HepG2 (cell line): ENCODE data around the gene CAPN10. TPM values are rescaled to one million over a fixed set of nuclear protein-coding genes. Genes with fewer than 3 reads are reported as not detected.

Experiments used
- ATRX ChIP-seq: sonication (generic); formaldehyde crosslinking; IDR thresholded peaks from 2 replicates; pipeline ENCODE4 v1.4.0; 2020; ENCODE audit warnings: missing genetic modification reagents, borderline replicate concordance
- CC2D1A ChIP-seq: sonication (generic); formaldehyde crosslinking; IDR thresholded peaks from 2 replicates; pipeline ENCODE4 v1.8.1; 2023; ENCODE audit warnings: mild to moderate bottlenecking, missing genetic modification reagents
- DPF2 ChIP-seq: sonication (generic); formaldehyde crosslinking; IDR thresholded peaks from 2 replicates; pipeline ENCODE4 v1.4.0; 2020; ENCODE audit warnings: mild to moderate bottlenecking, low read depth, missing genetic modification reagents, borderline replicate concordance
- FOXK1 ChIP-seq: sonication (generic); formaldehyde crosslinking; IDR thresholded peaks from 2 replicates; pipeline ENCODE4 v1.4.0; 2020; ENCODE audit warnings: low read depth, missing genetic modification reagents, borderline replicate concordance
- FOXK2 ChIP-seq: fragments of 450-650 bp; IDR thresholded peaks from 2 replicates; pipeline ENCODE4 v1.6.1; 2016
- GABPB1 ChIP-seq: IDR thresholded peaks from 2 replicates; pipeline ENCODE4 v1.6.1; 2016; ENCODE audit warnings: mild to moderate bottlenecking, missing genetic modification reagents, moderate library complexity, missing compliant biosample characterization
- HBP1 ChIP-seq: IDR thresholded peaks from 2 replicates; pipeline ENCODE4 v1.6.1; 2016; ENCODE audit warnings: low read depth, control low read depth
- HINFP ChIP-seq: sonication (generic); formaldehyde crosslinking; IDR thresholded peaks from 2 replicates; pipeline ENCODE4 v1.4.0; 2020; ENCODE audit warnings: low read depth, mild to moderate bottlenecking, missing genetic modification reagents
- HNRNPL ChIP-seq: fragments of 200-400 bp; formaldehyde crosslinking; IDR thresholded peaks from 2 replicates; pipeline ENCODE4 v1.6.1; 2017; ENCODE audit warnings: mild to moderate bottlenecking, low read depth, low read length
- IRF9 ChIP-seq: sonication (generic); formaldehyde crosslinking; IDR thresholded peaks from 2 replicates; pipeline ENCODE4 v1.8.0; 2022; ENCODE audit warnings: missing genetic modification reagents, mild to moderate bottlenecking, borderline replicate concordance
- KLF16 ChIP-seq, 2 experiments: sonication (generic) in 1 of 2; formaldehyde crosslinking in 1 of 2; IDR thresholded peaks; 2 replicates each; pipeline versions ENCODE4 v1.6.1 to v1.8.0; 2016 to 2023; ENCODE audit warnings: missing genetic modification reagents in 2 of 2, missing compliant biosample characterization in 1 of 2
- MTF2 ChIP-seq: sonication (generic); formaldehyde crosslinking; IDR thresholded peaks from 2 replicates; pipeline ENCODE4 v1.5.0; 2020; ENCODE audit warnings: missing genetic modification reagents, borderline replicate concordance
- PITX1 ChIP-seq: sonication (generic); formaldehyde crosslinking; IDR thresholded peaks from 2 replicates; pipeline ENCODE4 v1.5.1; 2020; ENCODE audit warnings: mild to moderate bottlenecking, missing genetic modification reagents
- PRDM4 ChIP-seq: sonication (generic); formaldehyde crosslinking; IDR thresholded peaks from 2 replicates; pipeline ENCODE4 v1.9.0; 2021; ENCODE audit warnings: missing genetic modification reagents, borderline replicate concordance
- PRPF4 ChIP-seq: fragments of 200-400 bp; formaldehyde crosslinking; IDR thresholded peaks from 2 replicates; pipeline ENCODE4 v1.6.1; 2016; ENCODE audit warnings: low read length, low read depth; ENCODE audit not compliant: poor library complexity, severe bottlenecking
- SIX4 ChIP-seq: sonication (generic); formaldehyde crosslinking; IDR thresholded peaks from 2 replicates; pipeline ENCODE4 v1.4.0; 2020; ENCODE audit warnings: missing genetic modification reagents
- TFE3 ChIP-seq: IDR thresholded peaks from 2 replicates; pipeline ENCODE4 v1.6.1; 2016
- ZMAT5 ChIP-seq: sonication (generic); formaldehyde crosslinking; IDR thresholded peaks from 2 replicates; pipeline ENCODE4 v1.5.0; 2020; ENCODE audit warnings: mild to moderate bottlenecking, low read depth, missing genetic modification reagents, borderline replicate concordance
- ZNF34 ChIP-seq: sonication (generic); formaldehyde crosslinking; IDR thresholded peaks from 2 replicates; pipeline ENCODE4 v1.4.0; 2020; ENCODE audit warnings: mild to moderate bottlenecking, missing genetic modification reagents, borderline replicate concordance
- ZNF563 ChIP-seq: sonication (generic); formaldehyde crosslinking; IDR thresholded peaks from 2 replicates; pipeline ENCODE4 v1.8.0; 2022; ENCODE audit warnings: mild to moderate bottlenecking, moderate library complexity, missing genetic modification reagents
- ZSCAN30 ChIP-seq: sonication (generic); formaldehyde crosslinking; IDR thresholded peaks from 2 replicates; pipeline ENCODE4 v1.5.0; 2020; ENCODE audit warnings: mild to moderate bottlenecking, missing genetic modification reagents
- ZSCAN9 ChIP-seq: IDR thresholded peaks from 2 replicates; pipeline ENCODE4 v1.6.1; 2016; ENCODE audit warnings: borderline replicate concordance
- polyA plus RNA-seq, 8 experiments: library from polyadenylated mRNA; depleted of rRNA in 3 of 8; stranded (reverse) in 7 of 8; unstranded in 1 of 8; fragments of >200 nt; fragmentation: Illumina TruSeq in 4 of 8; extraction: Trizol in 4 of 8; gene quantifications; 2 replicates each; pipeline versions ENCODE4 v1.2.1 to v1.2.3, GENCODE V29; 2011 to 2016; ENCODE audit warnings: low read depth in 4 of 8, missing spikeins in 1 of 8, mixed read lengths in 1 of 8; ENCODE audit not compliant: insufficient read depth in 1 of 8
- total RNA-seq, 5 experiments: library from RNA; depleted of rRNA; stranded (reverse); fragments of >200 nt; fragmentation: Illumina TruSeq; extraction: Trizol; gene quantifications; 2 replicates each; pipeline ENCODE4 v1.2.3, GENCODE V29; 2016; ENCODE audit warnings: low read depth in 1 of 5

The CAPN10 gene
- total and polyA plus RNA-seq, 2 of the 13 experiments (the other 11 are each of a cell fraction or from before 2014, with no cell fraction given) = 27.6 to 32.4 TPM

DNA sequence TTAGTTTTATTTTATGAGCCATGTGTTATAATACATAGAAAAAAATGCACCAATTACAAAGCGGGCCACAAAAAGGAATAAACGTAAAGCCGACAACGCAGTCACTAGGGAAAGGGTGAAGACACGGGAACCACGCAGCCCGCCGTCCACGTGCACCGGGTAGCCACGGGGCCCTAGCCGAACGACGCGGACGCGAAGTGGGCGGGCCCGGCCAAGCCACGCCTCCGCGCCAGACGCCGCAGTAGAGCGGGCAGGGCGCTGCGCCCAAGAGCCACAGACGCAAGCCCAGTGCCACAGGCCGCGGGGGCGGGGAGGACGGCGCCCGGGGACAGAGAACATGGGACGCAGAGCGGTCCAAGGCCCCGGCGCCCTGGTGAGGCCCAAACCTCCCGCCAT lies 26.5 kb upstream of the CAPN10 start, which contains the start of gene DUSP28 (continued):
- peak in 1 of 2 experiments; percentile 84; a peak in 2 of 4 replicates for TF ChIP-seq KLF16 (CRISPR knock-in tag; IDR thresholded peaks at IDR 0.05)
- TF ChIP-seq FOXK2 = no peak
- TF ChIP-seq PITX1 = peak; percentile 14; the same call in 1 of the 2 replicates
- no peak for TF ChIP-seq DPF2 (CRISPR knock-in tag)
- peak; percentile 62; the same call in 1 of the 2 replicates for TF ChIP-seq MTF2
- TF ChIP-seq ZNF563 (CRISPR knock-in tag) = no peak
- no peak for TF ChIP-seq PRPF4
- no peak for TF ChIP-seq ATRX
- TF ChIP-seq PRDM4 (CRISPR knock-in tag) = no peak
- TF ChIP-seq CC2D1A (CRISPR knock-in tag) = 0 out of 2 replicates have a peak, but pooled peaks have one; percentile 53
- peak; percentile 66; the same call in 1 of the 2 replicates for TF ChIP-seq FOXK1 (CRISPR knock-in tag)
- TF ChIP-seq IRF9 (CRISPR knock-in tag) = peak; percentile 59
- TF ChIP-seq SIX4 (CRISPR knock-in tag) = no peak
- TF ChIP-seq ZSCAN9 (CRISPR knock-in tag) = peak; percentile 40; the same call in 1 of the 2 replicates
- peak; percentile 79; the same call in 1 of the 2 replicates for TF ChIP-seq TFE3 (CRISPR knock-in tag)
- no peak for TF ChIP-seq ZSCAN30 (CRISPR knock-in tag)
- no peak for TF ChIP-seq HINFP (CRISPR knock-in tag)
- TF ChIP-seq ZNF34 (CRISPR knock-in tag) = no peak
- TF ChIP-seq HNRNPL = 0 out of 2 replicates have a peak, but pooled peaks have one; percentile 50
- TF ChIP-seq HBP1 = peak; percentile 45
- no peak for TF ChIP-seq ZMAT5 (CRISPR knock-in tag)
- TF ChIP-seq GABPB1 (CRISPR knock-in tag) = peak; percentile 80
